Right lobe of liver (tissue), 6 donors: ENCODE results near the gene SMIM30. TPM values are rescaled to one million over a fixed set of nuclear protein-coding genes. Genes with fewer than 3 reads are reported as not detected.

Experiments
- ATAC-seq, 4 donors: fragments of 200-7000 bp; cut with Tn5 transposase; one replicate each; pipeline ENCODE4 v1.9.1; 2020; ENCODE audit warnings: mild to moderate bottlenecking in 4 of 4, moderate library complexity in 4 of 4
- DNase-seq, 3 donors: peaks; one replicate each; pipeline ENCODE4 v3.0.0-alpha.2; 2020
- H3K27ac ChIP-seq, 3 donors: fragments of 200-600 bp; one replicate each; pipeline ENCODE4 v1.8.0; 2022
- H3K27me3 ChIP-seq, 2 donors: fragments of 200-600 bp; one replicate each; pipeline ENCODE4 v1.8.0; 2022
- H3K36me3 ChIP-seq, 4 donors: fragments of 200-600 bp; sonication (generic) in 1 of 4; one replicate each; pipeline versions ENCODE4 v1.5.1 to v1.8.0; 2017 to 2022; ENCODE audit warnings: control low read depth in 1 of 4
- H3K4me1 ChIP-seq, 4 donors: fragments of 200-600 bp; sonication (generic) in 1 of 4; one replicate each; pipeline versions ENCODE4 v1.5.1 to v1.8.0; 2017 to 2022; ENCODE audit warnings: control low read depth in 1 of 4
- H3K4me3 ChIP-seq, 3 donors: fragments of 200-600 bp; one replicate each; pipeline ENCODE4 v1.8.0; 2022
- H3K9me3 ChIP-seq, 4 donors: fragments of 200-600 bp; sonication (generic) in 1 of 4; one replicate each; pipeline versions ENCODE4 v1.5.1 to v1.8.0; 2017 to 2022; ENCODE audit warnings: control low read depth in 1 of 4
- CTCF ChIP-seq, 4 donors: fragments of 200-600 bp in 3 of 4; fragments of 450-650 bp in 1 of 4; IDR thresholded peaks; one replicate each; pipeline versions ENCODE4 v1.5.1 to v1.8.0; 2016 to 2022; ENCODE audit warnings: antibody characterized with exemption in 4 of 4, mild to moderate bottlenecking in 2 of 4
- POLR2A ChIP-seq: fragments of 450-650 bp; IDR thresholded peaks from one replicate; pipeline ENCODE4 v1.6.1; 2017; ENCODE audit warnings: antibody characterized with exemption, mild to moderate bottlenecking
- WGBS: methylation state at CpG from one replicate; pipeline ENCODE4 v1.1.6; 2018; ENCODE audit warnings: low coverage, low lambda C conversion rate; ENCODE audit not compliant: insufficient coverage; ENCODE audit errors: missing lambda C conversion rate; 5-methylcytosine and 5-hydroxymethylcytosine counted together
- intact Hi-C, 2 donors: fragments of 100-400 bp; cut with DNase I; formaldehyde crosslinking; loops; one replicate each; pipeline versions ENCODE4 v1.11.2 to v1.14.1; 2022
- total RNA-seq, 6 experiments: library from RNA; depleted of rRNA in 2 of 6; stranded (reverse); fragments of >200 nt in 2 of 6; fragmentation: NEBNext Ultra II Directional in 3 of 6; extraction: Animal tissue kit (Norgen Biotek cat#: 25700) in 3 of 6; gene quantifications; one replicate each; pipeline versions ENCODE4 v1.1.0 to v1.2.4, GENCODE V29; 2016 to 2023
- donor health status: DM: no; HTN: yes; CAD: no.
- donor health status: DM: no; HTN: no; CAD: no.
- donor health status: DM: no; HTN: no; CAD: no.
- donor health status: DM: no; HTN: yes; CAD: no.
- donor health status: DM: no; HTN: yes; CAD: no.

Gene SMIM30
- total RNA-seq, 6 experiments from 2014 or later: 14.2 to 31.9 (median 20.0) TPM

GRCh38 chr7:113134025-113134424 lies 15.7 kb upstream of the SMIM30 start:
- Histone ChIP-seq H3K9me3 (no peaks in the 10 kb centered on the region), H3K27ac (no peak overlapping the region), H3K36me3 (no peaks in the 10 kb centered on the region), H3K4me1 (no peaks in the 10 kb centered on the region), H3K4me3 (no peak overlapping the region), H3K27me3 (no peaks in the 10 kb centered on the region)
- no peak for ATAC-seq
- WGBS: 13% methylated on average over 1 of the region's 1 CpG
- intact Hi-C loops: no loop called here
- DNase-seq: no peak
- TF ChIP-seq CTCF (IDR thresholded peaks at IDR 0.05) (no peak), POLR2A (no peak)

GRCh38 chr7:113131367-113131766 lies 13.0 kb upstream of the SMIM30 start:
- H3K36me3 ChIP-seq: no peaks in the 10 kb centered on the region
- ATAC-seq (no peak), DNase-seq (no peak)
- no peak overlapping the region for H3K27ac ChIP-seq
- no peak overlapping the region for H3K4me3 ChIP-seq
- intact Hi-C loops: no loop called here
- no peaks in the 10 kb centered on the region for H3K9me3 ChIP-seq
- TF ChIP-seq CTCF (IDR thresholded peaks at IDR 0.05): no peak
- no peak for TF ChIP-seq POLR2A
- no peaks in the 10 kb centered on the region for H3K4me1 ChIP-seq
- no peaks in the 10 kb centered on the region for H3K27me3 ChIP-seq
- WGBS: 73% methylated on average over 2 of the region's 2 CpGs

- no peak for ATAC-seq
Measured at GRCh38 chr7:113128031-113128430, 9.7 kb upstream of the SMIM30 start.

GRCh38 chr7:113125728-113126127 lies 7.4 kb upstream of the SMIM30 start:
- no peak overlapping the region for H3K27ac ChIP-seq
- TF ChIP-seq CTCF (IDR thresholded peaks at IDR 0.05) (no peak), POLR2A (no peak)
- no peaks in the 10 kb centered on the region for H3K36me3 ChIP-seq
- no peaks in the 10 kb centered on the region for H3K27me3 ChIP-seq
- no peaks in the 10 kb centered on the region for H3K4me1 ChIP-seq
- H3K9me3 ChIP-seq: no peaks in the 10 kb centered on the region
- intact Hi-C loops: no loop called here
- H3K4me3 ChIP-seq: no peak overlapping the region
- DNase-seq: no peak
- no peak for ATAC-seq
- WGBS: 63% methylated on average over 2 of the region's 2 CpGs

More at GRCh38 chr7:113128031-113128430, 9.7 kb upstream of the SMIM30 start:
- Histone ChIP-seq H3K27me3 (no peaks in the 10 kb centered on the region), H3K36me3 (no peaks in the 10 kb centered on the region), H3K4me3 (no peak overlapping the region), H3K4me1 (no peaks in the 10 kb centered on the region), H3K9me3 (no peaks in the 10 kb centered on the region), H3K27ac (no peak overlapping the region)
- intact Hi-C loops: no loop called here
- DNase-seq: no peak
- WGBS: no CpG with 5 or more reads among the region's 1 CpG
- TF ChIP-seq POLR2A: no peak
- no peak for TF ChIP-seq CTCF (IDR thresholded peaks at IDR 0.05)

GRCh38 chr7:113122744-113123143 lies 4.4 kb upstream of the SMIM30 start:
- H3K36me3 ChIP-seq: no peaks in the 10 kb centered on the region
- ATAC-seq (no peak), DNase-seq (no peak)
- no peaks in the 10 kb centered on the region for H3K27me3 ChIP-seq
- no peaks in the 10 kb centered on the region for H3K9me3 ChIP-seq
- H3K27ac ChIP-seq: no peak overlapping the region
- intact Hi-C loops: no loop called here
- peaks cover 0 to 3% (median 0%) of the 10 kb centered on the region in 4 donors for H3K4me1 ChIP-seq
- TF ChIP-seq POLR2A: no peak
- no peak for TF ChIP-seq CTCF (IDR thresholded peaks at IDR 0.05)
- H3K4me3 ChIP-seq: no peak overlapping the region
